SK-N-MC (cell line): ENCODE data around the gene NCAM2.

Experiments used
- EZH2 ChIP-seq: fragments of 200-600 bp; sonication (generic); IDR thresholded peaks from one replicate; pipeline ENCODE4 v1.6.1; 2017; ENCODE audit warnings: antibody characterized with exemption
- POLR2AphosphoS5 ChIP-seq: IDR thresholded peaks from 2 replicates; pipeline ENCODE4 v1.6.1; 2012; ENCODE audit warnings: mild to moderate bottlenecking, low read depth, low read length, borderline replicate concordance

- TF ChIP-seq EZH2 (no peak), POLR2AphosphoS5 (no peak)
These were observed 31.0 kb downstream of the NCAM2 start for GRCh38 chr21:21029164-21029563.
